HCT116 (cell line): ENCODE results near the gene MPHOSPH6. TPM values are rescaled to one million over a fixed set of nuclear protein-coding genes. Genes with fewer than 3 reads are reported as not detected.

Experiments used
- ATAC-seq: fragments of 200-7000 bp; cut with Tn5 transposase; 2 replicates; pipeline ENCODE4 v1.9.1; 2020; ENCODE audit warnings: mild to moderate bottlenecking, moderate library complexity
- BruUV-seq: library from RNA; stranded (reverse); fragments of 400-500 nt; replicated peaks from 2 replicates; lab custom pipeline; 2021; lab: Mats Ljungman, UMichigan
- CTCF ChIA-PET: fragments of 300-600 bp; sonication (Branson Sonifier 250); formaldehyde crosslinking; loops from one replicate; lab custom pipeline; 2021; ENCODE audit warnings: antibody characterized with exemption; lab: Charles Lee
- POLR2A ChIA-PET: fragments of 300-600, 350-600 bp; sonication (Branson Sonifier 250); formaldehyde crosslinking; loops from one replicate; lab custom pipeline; 2021; ENCODE audit warnings: antibody characterized with exemption; lab: Charles Lee
- RAD21 ChIA-PET, 2 experiments: fragments of 300-600 bp; sonication (Branson Sonifier 250); formaldehyde crosslinking; loops; one replicate each; lab custom pipeline; 2023; ENCODE audit warnings: low total read pairs in 2 of 2; ENCODE audit not compliant: uncharacterized antibody in 2 of 2, unreplicated experiment in 2 of 2, low non-redundant PET in 1 of 2; lab: Charles Lee
- DNase-seq: peaks from one replicate; pipeline ENCODE4 v3.0.0-alpha.2; 2010; ENCODE audit warnings: low read depth, low spot score
- H2AFZ ChIP-seq: fragments of 200-600 bp; shearing (Covaris generic), sonication (generic); 2 replicates; pipeline ENCODE4 v1.6.1; 2017; ENCODE audit warnings: low read depth, mixed run types, mixed read lengths, antibody characterized with exemption, low read length; ENCODE audit not compliant: poor library complexity, severe bottlenecking
- H3K27ac ChIP-seq: 2 replicates; pipeline ENCODE4 v1.5.1; 2012; ENCODE audit warnings: low read depth, low read length
- H3K27me3 ChIP-seq: fragments of 200-600 bp; sonication (generic); 2 replicates; pipeline ENCODE4 v1.6.1; 2016; ENCODE audit warnings: mixed run types, low read length, mixed read lengths; ENCODE audit not compliant: insufficient read depth
- H3K36me3 ChIP-seq, 2 experiments: fragments of 200-500 bp in 1 of 2; fragments of 200-600 bp in 1 of 2; sonication (Bioruptor generic) in 1 of 2; sonication (generic) in 1 of 2; 2 replicates each; pipeline versions ENCODE4 v1.5.1 to v1.6.1; 2014 to 2016; ENCODE audit warnings: low read length in 2 of 2, inconsistent platforms in 1 of 2, mixed read lengths in 1 of 2, mixed run types in 1 of 2; ENCODE audit not compliant: insufficient read depth in 2 of 2, control insufficient read depth in 1 of 2
- H3K4me1 ChIP-seq, 2 experiments: fragments of 200-600 bp in 1 of 2; sonication (generic) in 1 of 2; 2 replicates each; pipeline versions ENCODE4 v1.5.1 to v1.6.1; 2012 to 2017; ENCODE audit warnings: low read length in 2 of 2, inconsistent platforms in 1 of 2, mild to moderate bottlenecking in 1 of 2, mixed read lengths in 1 of 2, mixed run types in 1 of 2, moderate library complexity in 1 of 2; ENCODE audit not compliant: insufficient read depth in 2 of 2, control insufficient read depth in 1 of 2
- H3K4me2 ChIP-seq: fragments of 200-600 bp; sonication (generic); 2 replicates; pipeline ENCODE4 v1.6.1; 2017; ENCODE audit warnings: mixed run types, low read length, mixed read lengths
- H3K4me3 ChIP-seq, 2 experiments: fragments of 200-600 bp in 1 of 2; sonication (generic) in 1 of 2; replicated peaks in 1 of 2; 2 replicates each; pipeline ENCODE4 v1.5.1; 2011 to 2016; ENCODE audit warnings: low read length in 2 of 2, control low read depth in 1 of 2, low read depth in 1 of 2, mild to moderate bottlenecking in 1 of 2, mixed read lengths in 1 of 2, mixed run types in 1 of 2
- H3K79me2 ChIP-seq: fragments of 200-600 bp; sonication (generic); 2 replicates; pipeline ENCODE4 v1.6.1; 2017; ENCODE audit warnings: mild to moderate bottlenecking, mixed run types, low read length, moderate library complexity, mixed read lengths; ENCODE audit not compliant: insufficient read depth
- H3K9ac ChIP-seq: fragments of 200-600 bp; sonication (generic); 2 replicates; pipeline ENCODE4 v1.6.1; 2016; ENCODE audit warnings: low read length, mixed read lengths
- H3K9me2 ChIP-seq: fragments of 200-600 bp; sonication (generic), shearing (Covaris generic); 2 replicates; pipeline ENCODE4 v1.6.1; 2017; ENCODE audit warnings: mixed run types, mild to moderate bottlenecking, moderate library complexity; ENCODE audit not compliant: insufficient read depth
- H3K9me3 ChIP-seq, 2 experiments: fragments of 200-500 bp in 1 of 2; fragments of 200-600 bp in 1 of 2; sonication (Bioruptor generic) in 1 of 2; sonication (generic) in 1 of 2; 2 replicates each; pipeline ENCODE4 v1.6.1; 2014 to 2017; ENCODE audit warnings: low read length in 2 of 2, mixed read lengths in 2 of 2, inconsistent platforms in 1 of 2, low read depth in 1 of 2, mild to moderate bottlenecking in 1 of 2, mixed run types in 1 of 2, moderate library complexity in 1 of 2; ENCODE audit not compliant: control insufficient read depth in 1 of 2, insufficient read depth in 1 of 2
- H4K20me1 ChIP-seq: fragments of 200-600 bp; sonication (generic), shearing (Covaris generic); 2 replicates; pipeline ENCODE4 v1.6.1; 2017; ENCODE audit warnings: mixed run types, mild to moderate bottlenecking, moderate library complexity; ENCODE audit not compliant: insufficient read depth
- CBX3 ChIP-seq: IDR thresholded peaks from 2 replicates; pipeline ENCODE4 v1.6.1; 2012; ENCODE audit warnings: low read depth
- CEBPB ChIP-seq: IDR thresholded peaks from 2 replicates; pipeline ENCODE4 v1.6.1; 2012; ENCODE audit warnings: low read depth
- EZH2 ChIP-seq: fragments of 200-600 bp; sonication (generic); IDR thresholded peaks from 2 replicates; pipeline ENCODE4 v1.6.1; 2017; ENCODE audit warnings: antibody characterized with exemption, mixed run types
- EZH2phosphoT487 ChIP-seq: fragments of 200-600 bp; IDR thresholded peaks from 2 replicates; pipeline ENCODE4 v1.6.1; 2018; ENCODE audit warnings: antibody characterized with exemption, borderline replicate concordance
- FOSL1 ChIP-seq: IDR thresholded peaks from 2 replicates; pipeline ENCODE4 v1.6.1; 2012; ENCODE audit warnings: low read depth
- POLR2AphosphoS5 ChIP-seq: IDR thresholded peaks from 2 replicates; pipeline ENCODE4 v1.6.1; 2011; ENCODE audit warnings: mild to moderate bottlenecking, low read depth, low read length, moderate library complexity
- RAD21 ChIP-seq: IDR thresholded peaks from 2 replicates; pipeline ENCODE4 v1.6.1; 2012; ENCODE audit warnings: low read depth, mild to moderate bottlenecking
- SP1 ChIP-seq: IDR thresholded peaks from 2 replicates; pipeline ENCODE4 v1.6.1; 2012; ENCODE audit warnings: low read depth
- SRF ChIP-seq: IDR thresholded peaks from 2 replicates; pipeline ENCODE4 v1.6.1; 2012; ENCODE audit warnings: low read depth
- TCF7L2 ChIP-seq: IDR thresholded peaks from 2 replicates; pipeline ENCODE4 v1.7.0; 2011; ENCODE audit warnings: borderline replicate concordance, inconsistent platforms; ENCODE audit not compliant: insufficient read depth, insufficient read length; ENCODE audit errors: extremely low read depth
- YY1 ChIP-seq: IDR thresholded peaks from 2 replicates; pipeline ENCODE4 v1.6.1; 2011; ENCODE audit warnings: low read length, low read depth, moderate library complexity, mild to moderate bottlenecking; ENCODE audit not compliant: insufficient replicate concordance; ENCODE audit errors: extremely low read depth
- ZFX ChIP-seq: fragments of 450-650 bp; IDR thresholded peaks from 2 replicates; pipeline ENCODE4 v1.6.1; 2017
- intact Hi-C: fragments of 100-400 bp; cut with micrococcal nuclease; formaldehyde crosslinking; loops from 2 replicates; pipeline ENCODE4 v1.10.0; 2022
- total RNA-seq: library from RNA; stranded (reverse); gene quantifications from one replicate; pipeline ENCODE4 v1.2.1, GENCODE V29; 2021; ENCODE audit not compliant: unreplicated experiment
- TF ChIP-seq, protein P1 (sequence below): IDR thresholded peaks from 2 replicates; pipeline ENCODE4 v1.6.1; 2012; ENCODE audit warnings: low read depth

The MPHOSPH6 gene
- total RNA-seq, 1 experiment from 2014 or later = 52.2 TPM

DNA sequence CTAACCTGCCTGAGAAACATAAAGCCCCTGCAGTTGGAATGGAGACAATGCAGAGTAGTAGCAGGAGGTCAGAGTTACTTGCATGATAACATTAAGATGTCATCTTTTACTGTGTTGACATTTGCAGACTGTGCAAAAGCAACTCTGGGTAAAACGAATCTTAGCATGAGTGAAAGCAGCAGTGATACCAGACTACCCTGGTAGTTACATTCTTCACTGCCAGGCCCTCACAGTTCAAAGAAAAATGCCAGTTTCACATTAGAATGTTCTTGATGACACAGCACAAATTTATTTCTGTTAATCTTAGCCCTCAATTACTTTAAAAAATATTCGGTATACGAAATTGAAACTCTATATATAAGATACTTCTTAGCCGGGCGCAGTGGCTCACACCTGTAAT, 12.2 kb downstream of the MPHOSPH6 start:
- H3K79me2 ChIP-seq = peaks cover 79% of the 10 kb centered on the region

DNA sequence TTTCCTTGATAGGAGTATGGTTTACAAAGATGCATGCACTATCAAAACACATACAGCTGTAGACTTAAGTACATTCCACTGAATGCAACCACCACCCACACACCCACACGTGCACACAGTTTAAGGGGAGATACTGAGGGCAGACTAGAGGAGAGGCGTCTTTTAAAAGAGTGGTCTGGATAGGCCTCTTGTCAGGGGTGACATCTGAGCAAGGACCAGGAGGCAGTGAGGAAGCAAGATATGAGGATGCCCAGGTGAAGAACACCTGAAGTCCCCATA, 12.6 kb downstream of the MPHOSPH6 start:
- ATAC-seq (no peak), DNase-seq (no peak)
- Histone ChIP-seq H3K9me3 (no peaks in the 10 kb centered on the region), H3K4me1 (peaks cover 0 to 4% of the 10 kb centered on the region in 2 experiments; a peak in 1 of 4 replicates), H4K20me1 (0 out of 2 replicates have a peak, but pooled peaks cover 9% of the 10 kb centered on the region), H3K36me3 (peaks cover 21 to 26% of the 10 kb centered on the region in 2 experiments), H3K9ac (no peak overlapping the region), H3K4me3 (no peak overlapping the region), H3K9me2 (no peaks in the 10 kb centered on the region), H3K79me2 (peaks cover 81% of the 10 kb centered on the region), H3K27me3 (no peaks in the 10 kb centered on the region), H3K4me2 (no peak overlapping the region), H2AFZ (no peak overlapping the region), H3K27ac (no peak overlapping the region)
- ChIA-PET RAD21 (no interaction called here), POLR2A (no interaction called here), CTCF (no interaction called here)
- intact Hi-C loops = no loop called here
- no TSS peak for BruUV-seq
- TF ChIP-seq RAD21 (no peak), TCF7L2 (no peak), FOSL1 (no peak), SRF (no peak), EZH2phosphoT487 (no peak), EZH2 (no peak), SP1 (no peak), POLR2AphosphoS5 (no peak), CEBPB (no peak), YY1 (no peak)
- TF ChIP-seq, protein P1, sequence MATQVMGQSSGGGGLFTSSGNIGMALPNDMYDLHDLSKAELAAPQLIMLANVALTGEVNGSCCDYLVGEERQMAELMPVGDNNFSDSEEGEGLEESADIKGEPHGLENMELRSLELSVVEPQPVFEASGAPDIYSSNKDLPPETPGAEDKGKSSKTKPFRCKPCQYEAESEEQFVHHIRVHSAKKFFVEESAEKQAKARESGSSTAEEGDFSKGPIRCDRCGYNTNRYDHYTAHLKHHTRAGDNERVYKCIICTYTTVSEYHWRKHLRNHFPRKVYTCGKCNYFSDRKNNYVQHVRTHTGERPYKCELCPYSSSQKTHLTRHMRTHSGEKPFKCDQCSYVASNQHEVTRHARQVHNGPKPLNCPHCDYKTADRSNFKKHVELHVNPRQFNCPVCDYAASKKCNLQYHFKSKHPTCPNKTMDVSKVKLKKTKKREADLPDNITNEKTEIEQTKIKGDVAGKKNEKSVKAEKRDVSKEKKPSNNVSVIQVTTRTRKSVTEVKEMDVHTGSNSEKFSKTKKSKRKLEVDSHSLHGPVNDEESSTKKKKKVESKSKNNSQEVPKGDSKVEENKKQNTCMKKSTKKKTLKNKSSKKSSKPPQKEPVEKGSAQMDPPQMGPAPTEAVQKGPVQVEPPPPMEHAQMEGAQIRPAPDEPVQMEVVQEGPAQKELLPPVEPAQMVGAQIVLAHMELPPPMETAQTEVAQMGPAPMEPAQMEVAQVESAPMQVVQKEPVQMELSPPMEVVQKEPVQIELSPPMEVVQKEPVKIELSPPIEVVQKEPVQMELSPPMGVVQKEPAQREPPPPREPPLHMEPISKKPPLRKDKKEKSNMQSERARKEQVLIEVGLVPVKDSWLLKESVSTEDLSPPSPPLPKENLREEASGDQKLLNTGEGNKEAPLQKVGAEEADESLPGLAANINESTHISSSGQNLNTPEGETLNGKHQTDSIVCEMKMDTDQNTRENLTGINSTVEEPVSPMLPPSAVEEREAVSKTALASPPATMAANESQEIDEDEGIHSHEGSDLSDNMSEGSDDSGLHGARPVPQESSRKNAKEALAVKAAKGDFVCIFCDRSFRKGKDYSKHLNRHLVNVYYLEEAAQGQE = no peak

More for the DNA sequence above, 12.2 kb downstream of the MPHOSPH6 start:
- no peak overlapping the region for H3K4me2 ChIP-seq
- H3K9me3 ChIP-seq = no peaks in the 10 kb centered on the region
- TF ChIP-seq ZFX = no peak
- no peak for TF ChIP-seq CBX3
- TF ChIP-seq FOSL1 = no peak
- ChIA-PET CTCF (no interaction called here), POLR2A (no interaction called here), RAD21 (no interaction called here)
- 0 out of 4 replicates have a peak, but pooled peaks cover 0 to under 1% of the 10 kb centered on the region in 2 experiments for H3K4me1 ChIP-seq
- intact Hi-C loops = no loop called here
- no peak overlapping the region for H3K27ac ChIP-seq
- no peaks in the 10 kb centered on the region for H3K9me2 ChIP-seq
- H4K20me1 ChIP-seq = 0 out of 2 replicates have a peak, but pooled peaks cover 9% of the 10 kb centered on the region
- no TSS peak for BruUV-seq
- DNase-seq = no peak
- H2AFZ ChIP-seq = no peak overlapping the region
- peaks cover 24 to 30% of the 10 kb centered on the region in 2 experiments for H3K36me3 ChIP-seq
- no peaks in the 10 kb centered on the region for H3K27me3 ChIP-seq
- no peak overlapping the region for H3K9ac ChIP-seq
- no peak for ATAC-seq
- no peak overlapping the region for H3K4me3 ChIP-seq
